H9 (cell line): Measurements from ENCODE around the gene SEMA3D. TPM values are rescaled to one million over a fixed set of nuclear protein-coding genes. Genes with fewer than 3 reads are reported as not detected.

Source experiments
- DNase-seq: peaks from one replicate; pipeline ENCODE4 v3.0.0-alpha.2; 2017
- H2AFZ ChIP-seq: one replicate; pipeline ENCODE4 v1.6.1; 2013; ENCODE audit warnings: mild to moderate bottlenecking, low read length, control low read depth, moderate library complexity
- H2AK5ac ChIP-seq: 2 replicates; pipeline ENCODE4 v1.6.1; 2013; ENCODE audit warnings: low read length, control low read depth, mixed read lengths; ENCODE audit not compliant: insufficient read length
- H2BK120ac ChIP-seq: one replicate; pipeline ENCODE4 v1.6.1; 2013; ENCODE audit warnings: low read depth, mild to moderate bottlenecking, low read length, control low read depth, inconsistent platforms; ENCODE audit not compliant: poor library complexity, severe bottlenecking
- H2BK12ac ChIP-seq: 2 replicates; pipeline ENCODE4 v1.6.1; 2013; ENCODE audit warnings: low read length, control low read depth, mixed read lengths, low read depth; ENCODE audit not compliant: insufficient read length
- H2BK15ac ChIP-seq: 2 replicates; pipeline ENCODE4 v1.6.1; 2013; ENCODE audit warnings: low read depth, low read length, control low read depth
- H2BK20ac ChIP-seq: one replicate; pipeline ENCODE4 v1.6.1; 2013; ENCODE audit warnings: low read depth, mild to moderate bottlenecking, low read length, control low read depth, inconsistent platforms; ENCODE audit not compliant: poor library complexity, severe bottlenecking
- H2BK5ac ChIP-seq: 2 replicates; pipeline ENCODE4 v1.6.1; 2013; ENCODE audit warnings: low read length, control low read depth, mixed read lengths; ENCODE audit not compliant: insufficient read length
- H3K14ac ChIP-seq: 2 replicates; pipeline ENCODE4 v1.6.1; 2013; ENCODE audit warnings: low read length, control low read depth; ENCODE audit not compliant: insufficient read depth
- H3K18ac ChIP-seq: 2 replicates; pipeline ENCODE4 v1.6.1; 2013; ENCODE audit warnings: low read depth, mild to moderate bottlenecking, mixed read lengths, low read length, control low read depth; ENCODE audit not compliant: insufficient read length
- H3K23ac ChIP-seq: 2 replicates; pipeline ENCODE4 v1.6.1; 2013; ENCODE audit warnings: low read length, control low read depth, mixed read lengths, low read depth; ENCODE audit not compliant: insufficient read length
- H3K23me2 ChIP-seq: 2 replicates; pipeline ENCODE4 v1.6.1; 2013; ENCODE audit warnings: low read depth, mild to moderate bottlenecking, mixed read lengths, low read length, control low read depth; ENCODE audit not compliant: insufficient read length, poor library complexity, severe bottlenecking
- H3K27ac ChIP-seq: 2 replicates; pipeline ENCODE4 v1.5.1; 2013; ENCODE audit warnings: low read length, control low read depth, mixed read lengths, low read depth; ENCODE audit not compliant: insufficient read length
- H3K27me3 ChIP-seq: 2 replicates; pipeline ENCODE4 v1.6.1; 2013; ENCODE audit warnings: low read length, control low read depth, inconsistent platforms; ENCODE audit not compliant: insufficient read depth
- H3K4ac ChIP-seq: 2 replicates; pipeline ENCODE4 v1.6.1; 2013; ENCODE audit warnings: low read depth, mild to moderate bottlenecking, control low read depth, inconsistent platforms, low read length, moderate library complexity
- H3K4me1 ChIP-seq: 2 replicates; pipeline ENCODE4 v1.6.1; 2013; ENCODE audit warnings: low read length, control low read depth, inconsistent platforms; ENCODE audit not compliant: insufficient read depth
- H3K4me2 ChIP-seq: 2 replicates; pipeline ENCODE4 v1.6.1; 2013; ENCODE audit warnings: low read length, control low read depth, mixed read lengths; ENCODE audit not compliant: insufficient read length, insufficient read depth
- H3K56ac ChIP-seq: 2 replicates; pipeline ENCODE4 v1.6.1; 2013; ENCODE audit warnings: low read depth, mild to moderate bottlenecking, mixed read lengths, low read length, control low read depth; ENCODE audit not compliant: insufficient read length
- H3K79me1 ChIP-seq: 2 replicates; pipeline ENCODE4 v1.6.1; 2013; ENCODE audit warnings: low read depth, mild to moderate bottlenecking, moderate library complexity, low read length, control low read depth, inconsistent platforms; ENCODE audit not compliant: insufficient read depth, poor library complexity, severe bottlenecking
- H3K79me2 ChIP-seq: 2 replicates; pipeline ENCODE4 v1.6.1; 2013; ENCODE audit warnings: low read length, control low read depth, inconsistent platforms; ENCODE audit not compliant: insufficient read depth
- H3K9ac ChIP-seq: 2 replicates; pipeline ENCODE4 v1.6.1; 2013; ENCODE audit warnings: low read length, control low read depth, mixed read lengths; ENCODE audit not compliant: insufficient read length; ENCODE audit errors: extremely low read depth
- H3K9me3 ChIP-seq: one replicate; pipeline ENCODE4 v1.6.1; 2013; ENCODE audit warnings: low read depth, low read length, inconsistent platforms; ENCODE audit not compliant: control insufficient read depth
- H3T11ph ChIP-seq: one replicate; pipeline ENCODE4 v1.6.1; 2013; ENCODE audit warnings: mild to moderate bottlenecking, low read length, control low read depth, inconsistent platforms
- H4K20me1 ChIP-seq: one replicate; pipeline ENCODE4 v1.6.1; 2013; ENCODE audit not compliant: control insufficient read depth, insufficient read length, insufficient read depth
- H4K5ac ChIP-seq: 2 replicates; pipeline ENCODE4 v1.6.1; 2013; ENCODE audit warnings: low read depth, mild to moderate bottlenecking, mixed read lengths, low read length, control low read depth; ENCODE audit not compliant: insufficient read length
- H4K8ac ChIP-seq: replicated peaks from 2 replicates; pipeline ENCODE4 v1.6.1; 2013; ENCODE audit warnings: low read length, control low read depth, mixed read lengths, low read depth; ENCODE audit not compliant: insufficient read length
- H4K91ac ChIP-seq: 2 replicates; pipeline ENCODE4 v1.6.1; 2013; ENCODE audit warnings: low read depth, mild to moderate bottlenecking, moderate library complexity, mixed read lengths, low read length, control low read depth; ENCODE audit not compliant: insufficient read length
- H3K27ac Mint-ChIP-seq, 3 experiments: 2 replicates in 2 of 3; 3 replicates in 1 of 3; pipeline ENCODE4 v1.8.0; 2020 to 2021; ENCODE audit warnings: mixed read lengths in 3 of 3, mild to moderate bottlenecking in 1 of 3, moderate library complexity in 1 of 3
- H3K27me3 Mint-ChIP-seq: 2 replicates; pipeline ENCODE4 v1.8.0; 2021; ENCODE audit warnings: low read depth, mild to moderate bottlenecking, moderate library complexity, mixed read lengths
- H3K36me3 Mint-ChIP-seq, 3 experiments: 2 replicates in 2 of 3; 3 replicates in 1 of 3; pipeline ENCODE4 v1.8.0; 2020 to 2021; ENCODE audit warnings: low read depth in 3 of 3, mixed read lengths in 3 of 3; ENCODE audit not compliant: insufficient read depth in 1 of 3
- H3K4me1 Mint-ChIP-seq, 2 experiments: 2 replicates each; pipeline ENCODE4 v1.8.0; 2020; ENCODE audit warnings: mixed read lengths in 2 of 2
- H3K4me3 Mint-ChIP-seq, 2 experiments: 2 replicates in 1 of 2; 3 replicates in 1 of 2; pipeline ENCODE4 v1.8.0; 2020 to 2021; ENCODE audit warnings: mild to moderate bottlenecking in 2 of 2, mixed read lengths in 2 of 2, moderate library complexity in 1 of 2
- H3K9me3 Mint-ChIP-seq, 2 experiments: 2 replicates in 1 of 2; 3 replicates in 1 of 2; pipeline ENCODE4 v1.8.0; 2020; ENCODE audit warnings: mild to moderate bottlenecking in 2 of 2, mixed read lengths in 2 of 2, moderate library complexity in 1 of 2
- CTCF ChIP-seq: fragments of 200-600 bp; sonication (generic); conservative IDR thresholded peaks from 3 replicates; pipeline ENCODE4 v1.8.0; 2021; ENCODE audit warnings: antibody characterized with exemption, mild to moderate bottlenecking
- WGBS: extraction: QIAGEN DNeasy Blood & Tissue Kit; methylation state at CpG from one replicate; pipeline ENCODE4 v1.1.7; 2013; ENCODE audit warnings: missing lambda C conversion rate, low lambda C conversion rate, mixed read lengths; ENCODE audit not compliant: insufficient read length; ENCODE audit errors: extremely low coverage; 5-methylcytosine and 5-hydroxymethylcytosine counted together
- total RNA-seq: library from RNA; stranded (reverse); gene quantifications from 2 replicates; pipeline ENCODE4 v1.2.1, GENCODE V29; 2021

SEMA3D gene
- total RNA-seq, 1 experiment from 2014 or later, result 5.4 TPM

GRCh38 chr7:85062651-85063050 is 124.2 kb downstream of the SEMA3D start:
- Histone ChIP-seq H2BK15ac (no peak overlapping the region), H3K27me3 (no peaks in the 10 kb centered on the region), H3K4me1 (no peaks in the 10 kb centered on the region; the same call in 1 of the 2 replicates), H3K14ac (no peak overlapping the region), H2AK5ac (no peak overlapping the region), H3K9ac (no peak overlapping the region), H3K27ac (no peak overlapping the region), H4K20me1 (no peaks in the 10 kb centered on the region), H3K56ac (no peak overlapping the region), H3K79me1 (no peaks in the 10 kb centered on the region), H3K23ac (no peak overlapping the region), H4K91ac (no peak overlapping the region), H3T11ph (no peak overlapping the region), H2BK120ac (no peak overlapping the region), H4K5ac (no peak overlapping the region), H2BK12ac (no peak overlapping the region), H2BK5ac (no peak overlapping the region), H2BK20ac (no peak overlapping the region), H3K23me2 (no peaks in the 10 kb centered on the region), H3K79me2 (no peaks in the 10 kb centered on the region), H3K9me3 (no peaks in the 10 kb centered on the region), H3K4me2 (no peak overlapping the region), H3K18ac (no peak overlapping the region), H2AFZ (no peak overlapping the region), H3K4ac (no peak overlapping the region), H4K8ac (no peak overlapping the region)
- WGBS, result no CpG with 5 or more reads among the region's 1 CpG
- peaks cover 6% of the 10 kb centered on the region in 2 experiments; a peak in 3 of 4 replicates for H3K4me1 Mint-ChIP-seq
- TF ChIP-seq CTCF, result no peak
- H3K36me3 Mint-ChIP-seq, result no peaks in the 10 kb centered on the region
- no peaks in the 10 kb centered on the region for H3K27me3 Mint-ChIP-seq
- no peak overlapping the region for H3K4me3 Mint-ChIP-seq
- DNase-seq, result no peak
- H3K9me3 Mint-ChIP-seq, result no peaks in the 10 kb centered on the region
- no peak overlapping the region for H3K27ac Mint-ChIP-seq
